Right forelimb (tissue), 1 donor: ENCODE results near the gene PRKG1.

Experiments
- DNase-seq: peaks from one replicate; pipeline ENCODE4 v3.0.0-alpha.2; 2018

PRKG1 gene

DNA sequence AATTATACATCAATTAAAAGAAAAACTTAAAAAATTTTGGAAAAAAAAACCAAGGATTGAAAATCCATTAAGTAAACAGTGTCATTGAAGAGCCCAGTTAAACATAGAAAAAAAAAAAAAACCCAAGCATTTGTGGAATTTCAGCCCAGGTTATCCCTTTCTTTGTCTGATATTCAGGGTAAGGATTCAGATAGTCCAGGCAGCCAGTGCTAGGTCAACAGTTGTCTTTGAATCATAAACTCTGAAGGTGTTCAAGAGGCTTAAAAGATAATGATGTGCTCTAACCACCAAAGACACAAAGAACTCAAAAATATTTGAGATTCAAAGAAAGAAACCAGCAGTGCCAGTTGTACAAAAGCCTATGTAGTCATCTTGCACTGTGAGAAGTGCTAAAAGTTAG lies 969.5 kb downstream of the PRKG1 start:
- no peak for DNase-seq

GRCh38 chr10:52048051-52048450 lies 973.8 kb downstream of the PRKG1 start:
- no peak for DNase-seq

DNA sequence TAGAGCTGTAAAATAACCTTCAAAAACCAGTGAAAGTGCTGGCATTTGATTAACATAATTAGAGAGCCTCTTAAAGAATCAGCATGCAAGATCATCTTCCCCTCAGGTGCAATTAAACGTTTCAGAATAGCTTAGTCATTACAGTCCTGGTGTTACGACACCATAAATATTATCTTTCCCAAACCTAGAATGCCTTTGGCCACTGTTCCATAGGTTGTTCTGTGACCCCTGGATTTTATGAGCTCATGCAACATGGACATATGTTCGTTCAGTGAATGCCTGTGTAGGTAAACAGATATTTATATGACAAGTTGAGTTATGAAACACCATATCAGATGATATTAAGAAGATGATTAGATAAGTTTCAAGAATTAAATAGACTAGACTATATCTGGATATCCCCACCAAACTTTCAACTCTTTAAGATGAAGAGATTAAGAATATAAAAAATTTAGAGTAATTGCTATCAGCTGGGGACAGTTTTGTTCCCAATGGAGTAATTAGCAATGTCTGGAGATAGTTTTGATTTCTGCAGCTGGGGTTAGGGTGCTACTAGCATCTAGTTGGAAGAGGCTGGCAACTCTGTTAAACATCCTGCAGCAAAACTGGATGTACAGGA lies 976.3 kb downstream of the PRKG1 start:
- DNase-seq, result no peak

DNA sequence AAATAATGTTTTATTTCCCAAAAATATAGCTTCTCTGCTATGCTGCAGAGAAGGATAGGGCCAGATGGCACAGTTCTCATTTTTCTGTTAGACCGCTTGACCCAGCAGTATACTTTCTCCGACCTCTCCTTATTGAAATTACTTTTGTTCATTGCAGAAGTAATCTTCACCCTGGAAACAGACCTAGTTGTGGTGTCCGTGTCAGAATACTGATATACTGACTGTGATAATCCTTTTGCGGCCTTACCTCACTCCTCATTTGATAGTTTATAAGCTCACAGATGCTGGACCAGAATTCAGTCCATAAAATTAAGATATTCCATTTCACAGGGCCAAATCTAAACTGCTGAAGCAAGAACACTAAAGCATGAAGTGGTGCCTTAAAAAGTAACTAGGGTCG lies 979.2 kb downstream of the PRKG1 start:
- DNase-seq, result no peak

- no peak for DNase-seq
Measured at GRCh38 chr10:52056291-52056690, 982.0 kb downstream of the PRKG1 start.

- DNase-seq, result no peak
Measured at GRCh38 chr10:52059089-52059488, 984.8 kb downstream of the PRKG1 start.

DNA sequence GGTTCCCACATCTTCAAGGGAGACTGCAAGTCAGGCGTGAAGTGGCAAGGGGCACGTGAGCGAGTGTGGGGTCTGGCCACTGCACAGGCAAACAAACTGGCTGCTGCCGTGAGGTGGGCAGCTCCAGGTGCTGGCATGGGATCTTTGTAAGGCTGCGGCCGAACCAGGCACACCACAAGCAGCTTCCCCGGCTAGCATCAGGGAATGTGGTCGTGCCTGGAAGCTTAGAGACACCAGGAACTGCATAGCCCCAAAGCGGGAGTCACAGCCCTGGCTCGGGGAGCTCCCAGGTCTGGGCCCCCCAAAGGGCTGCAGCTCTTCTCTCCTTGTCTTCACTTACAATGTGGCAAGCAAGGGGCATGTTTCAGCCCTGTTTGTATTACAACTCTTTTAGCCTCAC lies 988.9 kb downstream of the PRKG1 start:
- no peak for DNase-seq

GRCh38 chr10:52064084-52064845 lies 990.0 kb downstream of the PRKG1 start:
- DNase-seq, result no peak

DNA sequence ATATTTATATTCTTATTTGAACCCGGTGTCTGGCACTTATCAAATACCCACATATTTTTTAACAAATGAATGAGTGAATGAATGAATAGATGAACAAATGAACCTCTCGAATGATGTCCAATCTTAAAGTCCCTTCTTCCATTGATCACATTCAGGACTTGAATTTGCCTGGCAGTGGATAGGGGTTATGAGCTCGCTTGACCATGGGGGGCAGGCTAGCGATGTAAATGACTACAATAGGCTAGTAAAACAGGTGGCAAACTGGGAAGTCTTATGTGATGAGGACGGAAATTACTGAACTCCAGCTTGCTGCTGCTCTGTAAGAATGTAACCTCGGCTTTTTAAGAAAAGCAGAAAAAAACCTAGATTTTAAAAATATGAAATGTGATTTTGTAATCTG lies 992.1 kb downstream of the PRKG1 start:
- no peak for DNase-seq

GRCh38 chr10:52068485-52068884 lies 994.2 kb downstream of the PRKG1 start:
- DNase-seq, result no peak

GRCh38 chr10:52071814-52072213 lies 997.5 kb downstream of the PRKG1 start:
- DNase-seq, result no peak

- no peak for DNase-seq
Measured at GRCh38 chr10:52074505-52075026, 1000.3 kb downstream of the PRKG1 start.

GRCh38 chr10:52077814-52078213 lies 1003.5 kb downstream of the PRKG1 start:
- DNase-seq, result no peak

- no peak for DNase-seq
Measured at GRCh38 chr10:52078397-52078937, 1004.2 kb downstream of the PRKG1 start.

DNA sequence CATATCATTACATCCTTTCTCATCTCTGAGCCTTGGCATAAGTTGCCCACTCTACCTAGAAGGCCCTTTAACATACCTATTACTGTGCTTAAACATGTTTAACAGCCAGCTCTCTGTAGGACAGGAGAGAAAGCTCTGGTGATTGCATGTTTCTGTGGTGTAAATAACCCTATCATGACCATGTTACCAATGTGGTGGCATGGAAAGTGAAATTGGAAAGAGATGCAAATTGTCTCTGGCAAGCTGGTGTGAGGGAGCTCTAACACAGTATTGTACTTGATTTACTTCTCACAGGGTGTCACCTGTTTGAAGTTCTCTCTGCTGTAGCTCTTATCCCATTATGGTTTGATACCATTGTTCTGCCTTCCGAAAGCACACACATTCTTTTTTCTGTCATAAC lies 1008.0 kb downstream of the PRKG1 start:
- DNase-seq, result no peak

GRCh38 chr10:52083422-52083821 lies 1009.1 kb downstream of the PRKG1 start:
- no peak for DNase-seq

- no peak for DNase-seq
Measured at GRCh38 chr10:52092390-52092789, 1018.1 kb downstream of the PRKG1 start.

- no peak for DNase-seq
Measured at GRCh38 chr10:52098130-52098529, 1023.8 kb downstream of the PRKG1 start.

DNA sequence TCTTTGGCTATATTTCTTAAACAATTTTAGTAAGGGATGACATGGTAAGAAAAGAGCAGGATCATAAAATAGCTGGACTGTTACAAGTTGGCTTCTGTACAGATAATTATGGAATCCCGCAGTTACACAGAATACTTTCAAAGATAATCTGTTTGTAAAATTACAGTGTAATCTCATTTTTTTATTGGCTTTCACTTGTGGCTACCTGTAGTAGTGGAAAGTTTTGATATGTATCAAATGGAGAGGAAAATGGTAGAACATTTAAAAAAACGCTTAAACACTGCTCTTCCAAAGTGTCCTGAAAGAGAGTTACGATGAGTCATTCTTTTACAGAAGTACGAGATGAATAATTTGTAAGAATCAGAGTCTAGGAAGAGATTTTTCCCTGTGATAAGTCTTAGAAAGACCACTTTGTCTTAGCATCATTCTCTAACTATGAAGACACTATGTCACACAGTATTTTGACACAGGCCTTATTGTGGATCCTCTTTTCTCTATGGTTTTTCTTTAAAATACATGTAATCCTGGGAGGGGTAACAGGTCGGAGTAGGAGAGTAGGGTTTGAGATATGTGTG lies 1024.8 kb downstream of the PRKG1 start:
- no peak for DNase-seq

- no peak for DNase-seq
Measured at GRCh38 chr10:52100011-52100547, 1025.8 kb downstream of the PRKG1 start.

DNA sequence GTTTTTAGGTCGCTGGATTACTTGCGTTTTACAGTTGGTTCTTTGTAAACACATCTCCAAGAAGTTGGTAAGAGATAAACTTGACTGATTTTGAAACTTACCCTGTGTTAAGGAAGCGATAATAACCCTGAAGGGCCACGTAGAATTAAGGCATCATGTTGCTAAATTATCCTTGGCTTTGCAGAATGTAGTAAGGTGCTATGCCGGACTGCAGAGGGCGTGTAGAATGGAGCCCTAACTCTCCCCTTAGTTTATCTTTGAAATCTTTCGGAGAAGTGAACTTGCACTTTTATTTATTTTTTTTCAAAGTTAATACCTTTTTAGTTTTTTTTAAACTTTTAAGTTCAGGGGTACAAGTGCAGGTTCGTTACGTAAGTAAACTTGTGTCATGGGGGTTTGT lies 1031.0 kb downstream of the PRKG1 start:
- DNase-seq, result no peak

- DNase-seq, result no peak
Measured at GRCh38 chr10:52106011-52106410, 1031.7 kb downstream of the PRKG1 start.

DNA sequence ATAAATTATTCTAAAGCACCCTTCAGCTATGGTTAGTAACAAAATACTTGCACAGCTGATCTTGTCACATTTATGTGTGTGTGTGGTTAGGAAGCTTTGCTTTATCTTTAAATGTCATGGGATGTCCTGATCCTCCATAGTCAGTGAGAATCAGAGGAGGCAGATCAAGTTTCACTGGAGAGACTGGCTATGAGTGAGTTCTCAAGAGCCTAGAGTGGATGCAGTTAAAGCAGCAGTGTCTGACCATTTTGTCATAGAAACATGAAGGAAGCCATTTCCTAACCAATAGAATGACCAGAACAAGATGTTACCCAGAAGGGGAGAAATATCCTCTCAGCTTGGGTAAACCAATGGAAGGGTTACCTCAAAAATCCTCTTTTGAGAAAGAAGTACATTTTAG lies 1032.6 kb downstream of the PRKG1 start:
- DNase-seq, result no peak

- no peak for DNase-seq
Measured at GRCh38 chr10:52108236-52108635, 1033.9 kb downstream of the PRKG1 start.
